Lower lobe of right lung (tissue), 2 donors: ENCODE data around the gene RELCH. TPM values are rescaled to one million over a fixed set of nuclear protein-coding genes. Genes with fewer than 3 reads are reported as not detected.
A peak's percentile ranks its signal among the peaks of the same experiment; 100 is the strongest.

Source experiments
- ATAC-seq, 2 donors: fragments of 200-7000 bp; cut with Tn5 transposase; one replicate each; pipeline ENCODE4 v1.9.1; 2020 to 2022; ENCODE audit warnings: mild to moderate bottlenecking in 2 of 2, moderate library complexity in 2 of 2
- DNase-seq: peaks from one replicate; pipeline ENCODE4 v3.0.0-alpha.2; 2020
- H3K27ac ChIP-seq: fragments of 200-600 bp; one replicate; pipeline ENCODE4 v1.8.0; 2022
- H3K27me3 ChIP-seq: fragments of 200-600 bp; one replicate; pipeline ENCODE4 v1.8.0; 2022; ENCODE audit warnings: low read depth
- H3K36me3 ChIP-seq: fragments of 200-600 bp; one replicate; pipeline ENCODE4 v1.8.0; 2022; ENCODE audit warnings: mild to moderate bottlenecking
- H3K4me1 ChIP-seq: fragments of 200-600 bp; one replicate; pipeline ENCODE4 v1.8.0; 2022
- H3K4me3 ChIP-seq: fragments of 200-600 bp; one replicate; pipeline ENCODE4 v1.8.0; 2022; ENCODE audit warnings: mild to moderate bottlenecking
- H3K9me3 ChIP-seq: fragments of 200-600 bp; one replicate; pipeline ENCODE4 v1.8.0; 2022
- intact Hi-C: fragments of 100-400 bp; cut with DNase I; formaldehyde crosslinking; loops from one replicate; pipeline ENCODE4 v1.11.0; 2022
- total RNA-seq: library from RNA; stranded (reverse); fragmentation: NEBNext Ultra II Directional; extraction: Animal tissue kit (Norgen Biotek cat#: 25700); gene quantifications from one replicate; pipeline ENCODE4 v1.2.1, GENCODE V29; 2021
- TF ChIP-seq, protein P1 (sequence below): fragments of 200-600 bp; IDR thresholded peaks from one replicate; pipeline ENCODE4 v1.8.0; 2022; ENCODE audit warnings: antibody characterized with exemption, mild to moderate bottlenecking
- donor health status: DM: no; HTN: yes; CAD: no; lungs with severe emphysema.

RELCH gene
- total RNA-seq, 1 donor from 2014 or later: 29.9 TPM

DNA sequence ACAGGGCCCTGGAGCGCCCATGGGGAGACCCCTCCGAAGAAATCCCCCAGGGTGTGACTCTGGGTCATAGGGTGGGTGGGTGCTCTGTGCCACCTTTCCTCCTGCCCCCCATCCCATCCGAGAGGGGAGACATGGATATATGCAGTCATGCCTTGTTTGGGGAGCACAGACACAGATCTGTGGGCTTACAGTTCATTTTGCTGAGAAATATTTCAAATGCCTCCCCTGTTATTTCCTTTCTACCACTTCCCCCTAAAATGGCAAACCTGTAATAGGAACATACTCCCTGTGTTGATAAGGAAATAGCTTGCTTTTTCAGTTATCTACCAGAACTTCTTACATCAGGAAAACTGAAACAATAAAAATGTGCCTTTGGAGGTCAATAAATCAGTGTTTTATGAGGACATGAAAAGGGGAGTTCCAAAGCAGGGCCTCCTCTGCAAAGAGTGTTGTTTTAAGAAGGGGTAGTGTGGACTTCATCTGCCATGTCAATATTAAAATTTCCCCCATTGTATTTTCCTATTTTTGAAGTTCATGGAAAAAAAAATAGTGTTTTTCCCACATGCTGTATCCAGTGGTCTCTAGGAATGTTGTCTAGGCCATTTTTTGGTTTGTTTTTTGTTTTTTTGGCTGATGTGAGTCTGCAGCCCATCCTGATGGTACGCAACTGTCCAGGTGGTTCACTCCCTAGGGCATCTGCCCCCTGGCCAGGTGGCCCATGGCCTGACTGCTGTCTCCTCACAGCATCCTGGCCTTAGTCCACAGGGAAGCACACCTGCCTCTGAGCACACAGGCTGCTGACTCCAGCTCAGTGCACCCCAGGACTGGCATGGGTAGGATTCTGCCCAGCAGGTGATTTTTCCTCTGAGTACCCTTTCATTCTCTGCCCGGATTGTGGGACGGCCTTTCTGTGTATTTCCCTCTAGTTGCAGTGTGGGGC lies 141.8 kb downstream of the RELCH start:
- Histone ChIP-seq H3K4me3 (no peak overlapping the region), H3K27ac (no peak overlapping the region), H3K9me3 (no peaks in the 10 kb centered on the region), H3K4me1 (peaks cover 60% of the 10 kb centered on the region), H3K36me3 (no peaks in the 10 kb centered on the region), H3K27me3 (peaks cover 49% of the 10 kb centered on the region)
- TF ChIP-seq, protein P1, sequence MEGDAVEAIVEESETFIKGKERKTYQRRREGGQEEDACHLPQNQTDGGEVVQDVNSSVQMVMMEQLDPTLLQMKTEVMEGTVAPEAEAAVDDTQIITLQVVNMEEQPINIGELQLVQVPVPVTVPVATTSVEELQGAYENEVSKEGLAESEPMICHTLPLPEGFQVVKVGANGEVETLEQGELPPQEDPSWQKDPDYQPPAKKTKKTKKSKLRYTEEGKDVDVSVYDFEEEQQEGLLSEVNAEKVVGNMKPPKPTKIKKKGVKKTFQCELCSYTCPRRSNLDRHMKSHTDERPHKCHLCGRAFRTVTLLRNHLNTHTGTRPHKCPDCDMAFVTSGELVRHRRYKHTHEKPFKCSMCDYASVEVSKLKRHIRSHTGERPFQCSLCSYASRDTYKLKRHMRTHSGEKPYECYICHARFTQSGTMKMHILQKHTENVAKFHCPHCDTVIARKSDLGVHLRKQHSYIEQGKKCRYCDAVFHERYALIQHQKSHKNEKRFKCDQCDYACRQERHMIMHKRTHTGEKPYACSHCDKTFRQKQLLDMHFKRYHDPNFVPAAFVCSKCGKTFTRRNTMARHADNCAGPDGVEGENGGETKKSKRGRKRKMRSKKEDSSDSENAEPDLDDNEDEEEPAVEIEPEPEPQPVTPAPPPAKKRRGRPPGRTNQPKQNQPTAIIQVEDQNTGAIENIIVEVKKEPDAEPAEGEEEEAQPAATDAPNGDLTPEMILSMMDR: no peak
- no peak for DNase-seq
- intact Hi-C loops: no loop called here
- no peak for ATAC-seq

DNA sequence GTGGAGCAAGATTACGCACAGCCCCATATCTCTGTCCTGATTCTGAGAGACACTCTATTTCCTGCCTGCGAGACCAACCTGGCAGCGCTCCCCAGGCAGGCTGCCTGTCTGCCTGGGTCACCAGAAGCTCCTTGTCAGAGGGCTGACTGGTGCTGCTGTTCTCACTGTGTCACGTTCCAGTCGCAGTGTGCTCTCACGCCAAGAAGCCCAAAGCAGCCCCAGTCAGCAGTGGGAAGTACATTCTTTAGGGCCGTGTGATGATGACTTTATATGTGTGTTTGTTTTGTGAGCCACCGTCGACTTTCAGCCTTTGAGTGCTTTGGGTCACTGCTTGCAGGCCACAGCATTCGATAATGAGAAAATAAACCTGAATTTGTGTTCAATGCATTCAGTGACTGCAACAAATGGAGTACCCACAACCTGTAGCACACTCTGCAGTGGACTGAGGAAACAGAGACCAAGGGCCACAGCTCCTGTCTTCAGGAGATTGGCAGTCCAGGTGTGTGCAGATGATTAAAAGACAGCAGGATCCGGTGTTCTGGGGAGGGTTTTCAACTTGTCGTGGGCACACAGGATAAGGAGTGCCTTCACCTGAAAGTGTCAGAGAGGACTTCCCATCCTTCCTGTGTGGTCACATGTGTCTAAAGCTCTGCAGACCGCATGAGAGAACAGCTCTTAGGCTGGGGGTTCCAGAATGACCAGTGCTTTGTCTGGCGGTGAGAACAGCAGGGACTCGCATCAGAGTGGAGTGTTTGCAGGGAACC lies 142.8 kb downstream of the RELCH start:
- intact Hi-C loops: no loop called here
- peaks cover 47% of the 10 kb centered on the region for H3K27me3 ChIP-seq
- peak in 1 of 2 donors; percentile 27 for ATAC-seq

DNA sequence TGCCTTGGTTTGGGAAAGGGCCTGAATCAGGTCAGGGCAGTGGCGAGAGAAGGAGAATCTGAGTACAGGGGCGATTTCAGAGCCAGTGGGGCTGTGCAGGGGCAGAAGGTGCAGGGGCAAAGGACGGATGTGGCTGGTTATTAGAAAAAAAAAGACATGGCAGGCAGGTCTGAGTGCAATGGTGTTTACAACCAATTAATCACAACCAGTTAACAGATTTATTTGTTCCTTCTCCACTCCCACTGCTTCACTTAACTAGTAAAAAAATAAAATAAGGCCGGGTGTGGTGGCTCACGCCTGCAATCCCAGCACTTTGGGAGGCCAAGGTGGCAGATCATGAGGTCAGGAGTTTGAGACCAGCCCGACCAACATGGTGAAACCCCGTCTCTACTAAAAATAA lies 143.6 kb downstream of the RELCH start:
- Histone ChIP-seq H3K27ac (no peak overlapping the region), H3K9me3 (no peaks in the 10 kb centered on the region), H3K36me3 (no peaks in the 10 kb centered on the region), H3K4me3 (no peak overlapping the region), H3K27me3 (peaks cover 43% of the 10 kb centered on the region), H3K4me1 (peaks cover 51% of the 10 kb centered on the region)
- intact Hi-C loops: no loop called here
- TF ChIP-seq, protein P1: no peak
- ATAC-seq (no peak), DNase-seq (no peak)

More for the DNA sequence above, 142.8 kb downstream of the RELCH start:
- TF ChIP-seq, protein P1: no peak
- H3K9me3 ChIP-seq: no peaks in the 10 kb centered on the region
- H3K4me3 ChIP-seq: no peak overlapping the region
- H3K27ac ChIP-seq: no peak overlapping the region
- no peak for DNase-seq
- H3K36me3 ChIP-seq: no peaks in the 10 kb centered on the region
- peaks cover 54% of the 10 kb centered on the region for H3K4me1 ChIP-seq

DNA sequence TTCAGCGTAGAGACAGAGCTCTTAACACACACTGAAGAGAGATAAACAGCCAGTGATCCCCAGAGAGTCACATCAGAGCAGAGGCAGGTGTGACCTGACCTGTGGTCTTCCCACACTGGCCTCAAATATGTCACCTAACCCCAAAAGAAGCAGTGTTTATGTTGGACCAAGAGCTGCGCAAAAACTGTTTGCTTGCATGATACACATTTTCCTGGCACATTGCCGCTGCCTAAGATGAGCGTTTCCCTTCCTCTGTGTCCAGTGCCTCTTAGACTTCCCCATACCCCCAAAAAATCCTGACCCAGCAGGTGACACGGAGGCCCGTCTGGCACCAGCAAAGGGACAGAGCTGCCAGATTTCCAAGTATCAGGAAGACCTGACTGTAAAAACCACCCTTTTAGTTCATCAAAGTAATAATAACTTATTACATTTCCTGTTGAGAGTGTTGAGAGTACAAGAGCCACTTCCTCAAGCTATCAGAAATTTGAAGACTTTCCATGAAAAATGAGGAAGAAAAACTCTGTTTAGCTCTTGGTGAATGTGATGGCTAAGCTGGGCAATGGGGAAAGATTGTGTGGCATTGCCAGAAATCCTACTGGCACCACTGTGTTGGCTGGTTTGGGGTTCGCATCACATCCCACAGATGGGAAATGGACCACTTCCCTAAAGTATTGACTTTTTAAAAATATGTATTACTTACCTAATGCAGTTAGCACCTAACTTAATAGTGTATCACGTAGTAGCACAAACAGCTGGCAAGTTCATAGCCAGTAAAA lies 144.7 kb downstream of the RELCH start:
- TF ChIP-seq, protein P1: no peak
- intact Hi-C loops: no loop called here
- ATAC-seq (peak in 1 of 2 donors; percentile 32), DNase-seq (no peak)
- Histone ChIP-seq H3K27ac (no peak overlapping the region), H3K4me3 (no peak overlapping the region), H3K9me3 (no peaks in the 10 kb centered on the region), H3K4me1 (peaks cover 39% of the 10 kb centered on the region), H3K27me3 (peaks cover 33% of the 10 kb centered on the region), H3K36me3 (no peaks in the 10 kb centered on the region)

DNA sequence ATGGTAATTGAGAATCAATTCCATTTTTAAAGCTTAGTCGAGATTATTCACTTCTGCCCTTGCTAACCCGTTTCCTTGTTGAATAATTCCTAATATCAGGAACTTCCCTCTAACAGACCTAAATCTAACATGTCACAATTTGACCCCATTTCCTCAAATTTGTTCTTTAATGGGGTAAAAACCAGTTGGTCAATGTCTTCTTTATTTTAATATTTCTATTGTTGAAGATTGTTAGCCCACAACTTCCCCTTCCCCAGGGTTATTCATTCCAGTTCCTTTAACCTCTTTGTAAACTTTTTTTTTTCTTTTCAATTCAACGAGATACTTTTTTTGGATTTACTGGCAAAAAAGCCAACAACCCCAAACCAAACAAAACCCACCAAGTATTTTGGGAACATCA lies 145.4 kb downstream of the RELCH start:
- H3K4me1 ChIP-seq: peaks cover 33% of the 10 kb centered on the region
- TF ChIP-seq, protein P1: no peak
- H3K27ac ChIP-seq: no peak overlapping the region
- peaks cover 30% of the 10 kb centered on the region for H3K27me3 ChIP-seq
- no peak overlapping the region for H3K4me3 ChIP-seq
- no peaks in the 10 kb centered on the region for H3K9me3 ChIP-seq
- peak; percentile 22 to 30 for ATAC-seq
- no peak for DNase-seq
- H3K36me3 ChIP-seq: no peaks in the 10 kb centered on the region
- intact Hi-C loops: no loop called here
